Measurements from ENCODE around the gene YWHAG.

- TF ChIP-seq CTCF (IDR thresholded peaks at IDR 0.05) (peak in 1 of 6 experiments; percentile 5), POLR2A (IDR thresholded peaks at IDR 0.05) (peak in 3 of 4 donors; percentile 94 to 96 (median 96)), EP300 (IDR thresholded peaks at IDR 0.05) (peak in 1 of 4 donors; percentile 73)
These were observed 56.2 kb downstream of the YWHAG start, which contains the start of gene HSPB1 for GRCh38 chr7:76302347-76303201.
